ENCODE data around the gene SMIM28.
"Not testable (repeated sequence)": the region's sequence is repeated elsewhere in the genome, so short reads cannot be mapped to it uniquely, and the experiment has no call there.

Gene SMIM28

GRCh38 chr6:138377844-138378243 is at the start of gene SMIM28:
SMIM28 (plus strand) TSS chr6:138377905; CDS start chr6:138378073, 168 bp downstream.
- DNase-seq (ENCODE audit: low read depth in 3 of 3, low spot score in 1 of 3) = no peak

GRCh38 chr6:138328210-138328609 is 49.5 kb upstream of the SMIM28 start:
- no peak for DNase-seq (ENCODE audit: low read depth in 3 of 3, low spot score in 1 of 3)

DNA sequence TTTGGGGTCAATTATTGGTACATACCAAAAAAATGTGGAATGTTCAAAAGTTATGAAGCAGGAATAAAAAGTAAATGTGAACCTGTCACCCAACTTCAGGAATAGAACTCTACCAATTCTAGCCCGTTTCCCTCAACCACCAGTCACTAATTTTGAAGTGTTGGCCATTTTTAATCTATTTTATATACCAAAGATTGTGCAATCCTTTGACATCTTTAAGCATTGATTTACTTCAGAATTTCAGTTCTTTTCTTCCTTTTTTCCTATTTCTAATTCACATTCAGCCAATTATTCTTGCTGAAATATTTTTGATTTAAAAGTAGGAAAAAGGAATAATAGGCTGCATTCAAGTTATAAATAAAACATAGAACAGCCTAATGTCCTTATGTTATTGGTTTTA is 46.9 kb upstream of the SMIM28 start:
- no peak for DNase-seq (ENCODE audit: low read depth in 3 of 3, low spot score in 1 of 3)

DNA sequence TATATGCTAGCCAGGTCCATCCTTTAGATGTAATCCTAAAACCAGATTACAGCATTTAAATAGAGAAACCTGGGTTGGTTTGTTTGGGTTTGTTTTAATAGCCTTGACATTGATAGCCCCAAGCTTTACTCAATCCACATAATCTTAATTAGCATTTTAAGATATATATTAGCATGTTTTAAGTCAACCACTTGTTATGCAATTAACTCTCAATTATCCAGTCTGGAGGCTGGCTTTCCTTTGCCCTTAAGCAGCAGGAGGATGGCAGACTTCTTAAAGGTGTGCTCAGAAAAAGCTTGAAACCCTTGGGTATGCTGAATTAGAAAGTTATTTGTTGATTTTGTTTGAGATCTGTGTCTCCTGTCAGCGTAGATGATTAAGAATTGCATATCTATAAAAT is 46.3 kb upstream of the SMIM28 start:
- no peak for DNase-seq (ENCODE audit: low read depth in 3 of 3, low spot score in 1 of 3)

DNA sequence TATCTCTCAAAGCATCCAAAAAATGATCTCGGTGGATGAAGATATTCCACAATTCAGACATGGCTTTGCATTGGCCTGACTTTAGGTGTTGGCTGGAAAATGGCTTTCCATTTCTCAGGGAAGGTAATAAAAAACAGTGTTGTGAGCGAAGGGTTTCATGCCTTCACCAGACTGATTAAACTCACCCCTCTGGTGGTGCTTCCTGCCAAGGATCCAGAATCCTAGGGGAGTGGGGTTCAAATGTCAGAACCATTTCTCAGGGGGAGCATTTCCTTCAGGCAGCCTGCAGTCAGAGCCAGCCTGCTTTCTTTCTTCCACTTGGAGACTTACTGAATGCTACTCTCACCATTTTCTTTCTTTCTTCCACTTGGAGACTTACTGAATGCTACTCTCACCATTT is 45.7 kb upstream of the SMIM28 start:
- DNase-seq (ENCODE audit: low read depth in 3 of 3, low spot score in 1 of 3) = no peak

DNA sequence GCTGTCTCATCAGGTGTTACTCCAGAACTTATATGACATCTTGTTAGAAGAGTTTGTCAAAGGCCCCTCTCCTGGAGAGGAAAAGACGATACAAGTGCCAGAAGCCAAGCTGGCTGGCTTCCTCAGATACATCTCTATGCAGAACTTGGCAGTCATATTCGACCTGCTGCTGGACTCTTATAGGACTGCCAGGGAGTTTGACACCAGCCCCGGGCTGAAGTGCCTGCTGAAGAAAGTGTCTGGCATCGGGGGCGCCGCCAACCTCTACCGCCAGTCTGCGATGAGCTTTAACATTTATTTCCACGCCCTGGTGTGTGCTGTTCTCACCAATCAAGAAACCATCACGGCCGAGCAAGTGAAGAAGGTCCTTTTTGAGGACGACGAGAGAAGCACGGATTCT is 43.7 kb upstream of the SMIM28 start:
- DNase-seq (ENCODE audit: low read depth in 3 of 3, low spot score in 1 of 3) = no peak

DNA sequence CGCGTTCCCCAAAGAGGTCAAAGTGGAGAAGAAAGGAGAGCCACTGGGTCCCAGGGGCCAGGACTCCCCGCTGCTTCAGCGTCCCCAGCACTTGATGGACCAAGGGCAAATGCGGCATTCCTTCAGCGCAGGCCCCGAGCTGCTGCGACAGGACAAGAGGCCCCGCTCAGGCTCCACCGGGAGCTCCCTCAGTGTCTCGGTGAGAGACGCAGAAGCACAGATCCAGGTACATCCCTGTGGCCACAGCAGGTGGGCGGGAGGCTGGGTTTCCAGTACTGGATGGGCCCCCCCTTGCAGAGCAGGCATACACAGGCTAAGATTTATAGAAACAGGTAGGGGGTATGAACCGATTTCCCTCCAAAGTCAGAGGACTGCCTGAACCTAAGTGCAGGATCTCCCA is 42.7 kb upstream of the SMIM28 start:
- DNase-seq (ENCODE audit: low read depth in 3 of 3, low spot score in 1 of 3) = no peak

DNA sequence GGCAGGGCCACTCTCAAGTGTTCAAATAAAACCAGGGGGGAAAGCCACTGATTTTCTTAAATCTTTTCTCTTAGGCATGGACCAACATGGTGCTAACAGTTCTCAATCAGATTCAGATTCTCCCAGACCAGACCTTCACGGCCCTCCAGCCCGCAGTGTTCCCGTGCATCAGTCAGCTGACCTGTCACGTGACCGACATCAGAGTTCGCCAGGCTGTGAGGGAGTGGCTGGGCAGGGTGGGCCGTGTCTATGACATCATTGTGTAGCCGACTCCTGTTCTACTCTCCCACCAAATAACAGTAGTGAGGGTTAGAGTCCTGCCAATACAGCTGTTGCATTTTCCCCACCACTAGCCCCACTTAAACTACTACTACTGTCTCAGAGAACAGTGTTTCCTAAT is 41.5 kb upstream of the SMIM28 start:
- DNase-seq (ENCODE audit: low read depth in 3 of 3, low spot score in 1 of 3) = no peak

DNA sequence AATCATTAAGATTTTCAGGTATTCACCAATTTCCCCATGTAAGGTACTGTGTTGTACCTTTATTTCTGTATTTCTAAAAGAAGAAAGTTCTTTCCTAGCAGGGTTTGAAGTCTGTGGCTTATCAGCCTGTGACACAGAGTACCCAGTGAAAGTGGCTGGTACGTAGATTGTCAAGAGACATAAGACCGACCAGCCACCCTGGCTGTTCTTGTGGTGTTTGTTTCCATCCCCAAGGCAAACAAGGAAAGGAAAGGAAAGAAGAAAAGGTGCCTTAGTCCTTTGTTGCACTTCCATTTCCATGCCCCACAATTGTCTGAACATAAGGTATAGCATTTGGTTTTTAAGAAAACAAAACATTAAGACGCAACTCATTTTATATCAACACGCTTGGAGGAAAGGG is 40.6 kb upstream of the SMIM28 start:
- no peak for DNase-seq (ENCODE audit: low read depth in 3 of 3, low spot score in 1 of 3)

DNA sequence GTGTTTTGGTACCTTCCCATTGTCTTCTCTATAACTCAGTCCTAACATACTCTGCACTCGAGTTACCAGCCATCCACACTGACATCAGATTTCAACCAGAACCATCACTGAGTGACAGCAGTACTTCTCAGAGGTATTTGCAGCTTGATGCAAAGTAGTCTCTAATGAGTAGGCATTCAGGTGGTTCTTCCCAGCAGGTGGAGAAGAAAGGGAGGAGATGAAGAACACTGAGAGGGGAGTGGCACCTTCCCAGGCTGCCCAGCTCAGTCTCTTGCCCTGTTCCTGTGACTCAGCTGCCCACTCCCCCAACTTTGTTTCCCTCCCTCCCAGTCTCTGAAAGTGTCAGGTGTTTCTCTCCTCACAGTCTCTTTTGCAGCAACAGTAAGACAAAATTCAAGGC is 38.7 kb upstream of the SMIM28 start:
- DNase-seq (ENCODE audit: low read depth in 3 of 3, low spot score in 1 of 3) = no peak

DNA sequence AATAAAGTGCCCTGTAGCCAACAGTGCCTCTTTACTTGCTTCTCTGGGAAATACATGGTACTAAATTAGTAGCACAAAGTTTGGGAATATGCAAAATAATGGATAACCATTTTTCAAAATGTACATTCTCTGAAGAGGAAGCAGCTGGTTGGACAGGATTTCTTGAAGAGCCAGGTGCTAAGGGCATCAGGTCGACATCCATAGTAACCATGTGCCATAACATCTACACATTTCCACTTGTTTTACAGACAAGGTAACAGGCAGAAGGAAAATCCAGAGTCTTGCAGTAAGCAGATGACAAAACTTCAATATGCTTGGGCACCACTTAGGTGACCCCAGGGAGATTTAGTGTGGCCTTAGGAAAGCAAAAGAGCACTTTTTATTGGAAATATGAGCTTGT is 36.5 kb upstream of the SMIM28 start:
- DNase-seq (ENCODE audit: low read depth in 3 of 3, low spot score in 1 of 3) = no peak

- no peak for DNase-seq (ENCODE audit: low read depth in 3 of 3, low spot score in 1 of 3)
Observed at GRCh38 chr6:138343112-138343511, 34.6 kb upstream of the SMIM28 start.

DNA sequence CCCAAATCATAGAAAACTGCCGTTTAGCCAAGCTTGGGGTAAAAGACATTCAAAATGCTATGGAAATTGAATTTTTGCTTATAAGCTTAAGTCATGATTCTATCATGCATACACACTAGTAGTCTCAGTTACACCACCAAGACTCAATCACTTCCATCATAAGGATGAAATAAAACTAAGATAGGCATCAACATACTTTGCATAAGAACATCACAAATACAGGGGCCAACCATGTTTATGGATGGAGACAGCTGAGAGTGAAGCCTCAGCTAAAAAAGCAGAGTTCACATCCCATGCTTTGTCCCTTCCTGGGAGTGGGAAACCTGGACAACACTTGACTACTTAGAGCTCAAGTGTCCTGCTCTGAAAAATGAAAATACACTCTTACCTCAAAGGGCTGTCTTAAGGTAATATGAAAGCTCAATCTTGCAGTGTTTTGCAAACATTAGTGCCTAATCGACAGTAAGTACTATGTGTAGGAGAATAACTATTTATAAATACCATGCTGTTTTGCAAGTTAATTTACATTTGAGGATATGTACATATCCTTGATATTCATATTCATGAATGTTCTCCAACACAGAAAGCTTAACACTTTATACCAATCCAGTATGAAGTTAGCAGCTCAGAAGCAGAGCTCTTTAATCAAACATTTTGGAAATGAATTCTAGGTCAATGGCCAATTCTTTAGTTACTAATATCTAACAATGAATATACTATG is 32.0 kb upstream of the SMIM28 start:
- DNase-seq (ENCODE audit: low read depth in 3 of 3, low spot score in 1 of 3) = no peak

- no peak for DNase-seq (ENCODE audit: low read depth in 3 of 3, low spot score in 1 of 3)
Observed at GRCh38 chr6:138346302-138347195, 31.2 kb upstream of the SMIM28 start.

DNA sequence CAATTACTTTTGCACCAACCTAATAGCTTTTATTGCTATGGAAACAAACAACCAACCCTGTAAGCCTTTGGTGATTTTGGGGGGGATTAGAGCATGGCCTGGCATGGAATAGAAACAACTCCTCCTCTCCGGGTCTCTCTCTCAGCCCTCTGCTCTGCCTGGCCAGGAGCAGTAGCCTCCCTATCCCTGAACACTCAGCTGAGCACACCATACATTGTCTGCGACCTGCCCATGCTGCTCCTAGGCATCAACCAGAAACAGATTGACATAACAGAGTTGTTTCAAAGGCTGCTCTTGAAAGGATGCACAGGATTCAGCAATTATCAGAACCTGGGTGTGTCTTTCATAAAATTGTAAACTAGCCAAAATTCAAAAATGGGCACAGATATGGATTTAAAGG is 29.8 kb upstream of the SMIM28 start:
- no peak for DNase-seq (ENCODE audit: low read depth in 3 of 3, low spot score in 1 of 3)

- no peak for DNase-seq (ENCODE audit: low read depth in 3 of 3, low spot score in 1 of 3)
Observed at GRCh38 chr6:138349891-138350290, 27.8 kb upstream of the SMIM28 start.

GRCh38 chr6:138357928-138358327 is 19.8 kb upstream of the SMIM28 start:
- DNase-seq (ENCODE audit: low read depth in 3 of 3, low spot score in 1 of 3) = no peak

DNA sequence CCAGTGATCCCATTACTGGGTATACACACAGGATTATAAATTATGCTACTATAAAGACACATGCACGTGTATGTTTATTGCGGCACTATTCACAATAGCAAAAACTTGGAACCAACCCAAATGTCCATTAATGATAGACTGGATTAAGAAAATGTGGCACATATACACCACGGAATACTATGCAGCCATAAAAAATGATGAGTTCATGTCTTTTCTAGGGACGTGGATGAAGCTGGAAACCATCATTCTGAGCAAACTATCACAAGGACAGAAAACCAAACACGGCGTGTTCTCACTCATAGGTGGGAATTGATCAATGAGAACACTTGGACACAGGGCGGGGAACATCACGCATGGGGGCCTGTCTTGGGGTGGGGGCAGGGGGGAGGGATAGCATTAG is 9.0 kb upstream of the SMIM28 start:
- DNase-seq (ENCODE audit: low read depth in 3 of 3, low spot score in 1 of 3) = not testable (repeated sequence)

- no peak for DNase-seq (ENCODE audit: low read depth in 3 of 3, low spot score in 1 of 3)
Observed at GRCh38 chr6:138370631-138371451, 6.9 kb upstream of the SMIM28 start.

DNA sequence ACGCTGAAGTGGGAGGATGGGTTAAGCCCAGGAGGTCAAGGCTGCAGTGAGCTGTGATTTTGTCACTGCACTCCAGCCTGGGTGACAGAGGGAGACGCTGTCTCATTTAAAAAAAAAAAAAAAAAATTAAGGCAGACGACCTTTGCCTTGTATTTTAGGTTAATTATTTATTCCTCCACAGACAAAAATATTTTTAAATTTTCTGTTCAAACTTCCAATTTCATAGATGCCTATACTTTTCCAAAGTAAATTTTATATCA is 6.3 kb upstream of the SMIM28 start:
- no peak for DNase-seq (ENCODE audit: low read depth in 3 of 3, low spot score in 1 of 3)

DNA sequence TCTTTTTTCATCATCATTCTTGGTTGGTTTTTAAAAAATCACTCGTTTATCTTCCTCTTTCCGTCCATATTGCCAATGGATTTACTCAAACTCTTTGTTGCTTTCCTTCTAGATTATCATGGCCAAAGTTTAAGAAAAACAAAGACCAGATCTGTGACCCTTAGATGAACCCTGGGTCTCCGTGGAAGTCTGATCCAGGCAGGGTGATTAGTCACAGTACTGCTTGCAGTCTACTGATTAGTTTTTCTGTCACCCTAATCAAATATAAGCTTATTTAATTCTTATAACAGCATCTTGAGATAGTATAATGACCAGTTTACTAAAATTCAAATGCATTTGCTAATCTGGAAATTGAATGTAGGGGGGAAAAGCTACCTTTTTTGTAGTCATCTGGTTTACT is 6.0 kb upstream of the SMIM28 start:
- DNase-seq (ENCODE audit: low read depth in 3 of 3, low spot score in 1 of 3) = no peak

All from stimulated activated CD4-positive, alpha-beta T cell treated with anti-CD3 and anti-CD28 coated beads, TNF-alpha, amount 100 ng/mL, for 1 hour (primary cell).